ENCODE data around the gene CENPK.

- TF ChIP-seq CTCF (IDR thresholded peaks at IDR 0.05; ENCODE audit: low read depth, low read length, missing input control) (no peak), ZBTB33 (IDR thresholded peaks at IDR 0.05) (no peak), TAF1 (conservative IDR thresholded peaks at IDR 0.05) (no peak), JUND (IDR thresholded peaks at IDR 0.05) (no peak), RAD21 (IDR thresholded peaks at IDR 0.05) (no peak), REST (IDR thresholded peaks at IDR 0.05) (no peak), ATF3 (IDR thresholded peaks at IDR 0.05) (no peak), NR2F2 (IDR thresholded peaks at IDR 0.05) (no peak), MAX (IDR thresholded peaks at IDR 0.05) (no peak), HNF4G (IDR thresholded peaks at IDR 0.05) (no peak), YY1 (IDR thresholded peaks at IDR 0.05) (no peak)
These were observed 94.3 kb downstream of the CENPK start for GRCh38 chr5:65468633-65469032.
